ENCODE measurements around the gene GDF15.

The GDF15 gene

GRCh38 chr19:18432275-18433014 is 46.5 kb downstream of the GDF15 start:
- DNase-seq: peak; percentile 54

DNA sequence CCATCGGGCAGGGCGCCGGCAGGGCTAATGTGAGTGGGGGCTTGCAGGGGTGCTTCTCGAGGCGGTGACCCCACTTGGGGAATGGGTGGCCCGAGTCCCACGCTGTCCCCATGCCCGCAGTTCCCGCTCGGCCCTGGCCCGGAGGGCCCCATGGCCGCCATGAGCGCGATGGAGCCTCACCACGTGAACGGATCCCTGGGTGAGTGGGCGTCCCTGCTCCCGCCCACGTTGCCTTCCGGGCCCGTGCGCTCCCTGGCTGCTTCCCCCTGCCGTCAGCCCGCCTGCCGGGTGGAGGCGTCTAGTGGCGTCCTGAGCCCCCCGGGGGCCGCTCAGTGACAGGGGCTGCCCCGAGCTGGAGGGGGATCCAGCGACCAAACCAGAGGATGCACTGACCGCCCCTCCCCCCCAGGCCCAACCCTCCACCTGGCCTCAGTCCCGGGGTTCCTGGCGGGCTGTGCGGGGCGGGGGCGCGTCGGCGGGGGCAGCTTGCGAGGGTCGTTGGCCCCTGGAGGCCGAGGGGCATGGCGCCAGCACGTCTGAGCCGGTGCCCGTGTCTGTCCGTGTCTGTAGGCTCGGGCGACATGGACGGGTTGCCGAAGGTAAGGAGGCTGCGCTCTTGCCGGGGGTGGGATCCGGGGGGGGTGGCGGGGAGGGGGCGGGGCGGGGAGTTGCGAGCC is 47.2 kb downstream of the GDF15 start:
- peak; percentile 80 for DNase-seq

GRCh38 chr19:18433735-18434398 is 47.9 kb downstream of the GDF15 start:
- peak; percentile 80 for DNase-seq

- DNase-seq: no peak
These were observed 48.6 kb downstream of the GDF15 start for GRCh38 chr19:18434411-18435175.

DNA sequence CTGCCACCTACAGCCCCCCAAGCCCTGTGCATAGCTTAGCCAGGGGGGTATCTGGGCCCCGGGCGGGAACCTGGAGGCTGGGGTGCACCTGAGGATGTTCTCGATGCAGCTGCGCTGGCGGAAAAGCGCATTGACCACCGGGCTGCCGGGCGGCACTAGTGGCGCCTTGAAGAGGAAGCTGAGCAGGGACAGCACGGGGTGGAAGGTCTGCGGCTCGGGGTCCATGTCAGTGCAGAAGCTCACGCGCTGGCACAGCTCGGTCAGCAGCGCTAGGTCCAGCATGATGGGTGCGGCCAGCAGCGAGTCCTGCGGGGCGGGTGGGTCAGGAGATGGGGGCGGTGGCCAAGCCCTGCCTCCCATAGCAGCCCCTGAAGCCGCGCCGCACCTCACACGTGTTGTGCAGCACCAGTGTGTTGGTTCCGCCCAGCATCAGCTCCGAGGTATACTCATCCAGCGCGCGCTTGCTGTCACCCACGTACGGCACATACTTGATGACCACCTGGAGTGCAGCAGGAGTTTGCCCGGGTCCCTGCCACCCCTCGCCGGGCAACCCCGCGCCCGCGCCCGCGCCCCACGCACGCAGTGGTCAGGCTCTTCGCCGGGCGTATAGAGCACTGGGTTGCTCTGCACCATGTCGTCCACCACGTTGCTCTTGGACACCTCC is 49.4 kb downstream of the GDF15 start:
- DNase-seq: no peak

GRCh38 chr19:18435842-18436670 is 50.1 kb downstream of the GDF15 start:
- DNase-seq: peak; percentile 39

DNA sequence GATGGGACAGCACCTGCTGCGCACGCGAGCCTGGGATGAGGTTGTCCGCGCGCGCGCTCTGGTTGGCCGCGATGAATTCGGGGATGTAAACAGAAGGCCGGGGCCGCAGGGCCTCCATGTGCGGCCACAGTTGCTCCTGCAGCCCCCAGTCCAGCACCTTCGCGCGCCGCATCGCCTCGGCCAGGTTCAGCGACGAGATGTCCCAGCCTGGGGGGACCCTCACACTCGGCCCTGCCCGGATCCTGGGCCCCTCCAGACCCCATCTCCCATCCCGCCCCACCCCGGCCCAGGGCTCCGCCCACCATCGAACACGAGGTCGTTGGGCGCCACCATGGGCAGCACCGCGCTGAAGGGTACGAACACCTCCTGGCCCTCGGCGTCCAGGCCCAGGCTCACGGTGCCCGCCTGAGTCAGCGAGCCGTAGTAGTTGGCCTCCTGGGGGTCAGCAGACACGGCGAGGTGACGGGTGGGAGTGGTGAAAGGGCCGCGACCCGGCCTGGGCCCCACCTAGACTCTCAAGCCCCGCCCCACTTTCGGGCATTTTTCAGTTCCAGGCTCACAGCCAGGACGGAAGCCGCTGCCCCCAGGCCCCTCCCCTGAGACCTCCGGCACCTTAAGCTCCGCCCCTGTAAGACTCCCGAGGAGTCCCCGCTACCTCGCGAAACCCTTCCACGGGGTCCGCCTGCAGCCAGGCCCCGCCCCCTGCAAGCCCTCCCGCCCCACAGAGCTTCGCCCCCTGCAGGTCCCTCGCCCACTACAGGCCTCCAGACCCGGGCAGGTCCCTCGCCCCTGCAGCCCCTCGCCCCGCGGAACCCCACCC is 50.9 kb downstream of the GDF15 start:
- peak; percentile 93 for DNase-seq

DNA sequence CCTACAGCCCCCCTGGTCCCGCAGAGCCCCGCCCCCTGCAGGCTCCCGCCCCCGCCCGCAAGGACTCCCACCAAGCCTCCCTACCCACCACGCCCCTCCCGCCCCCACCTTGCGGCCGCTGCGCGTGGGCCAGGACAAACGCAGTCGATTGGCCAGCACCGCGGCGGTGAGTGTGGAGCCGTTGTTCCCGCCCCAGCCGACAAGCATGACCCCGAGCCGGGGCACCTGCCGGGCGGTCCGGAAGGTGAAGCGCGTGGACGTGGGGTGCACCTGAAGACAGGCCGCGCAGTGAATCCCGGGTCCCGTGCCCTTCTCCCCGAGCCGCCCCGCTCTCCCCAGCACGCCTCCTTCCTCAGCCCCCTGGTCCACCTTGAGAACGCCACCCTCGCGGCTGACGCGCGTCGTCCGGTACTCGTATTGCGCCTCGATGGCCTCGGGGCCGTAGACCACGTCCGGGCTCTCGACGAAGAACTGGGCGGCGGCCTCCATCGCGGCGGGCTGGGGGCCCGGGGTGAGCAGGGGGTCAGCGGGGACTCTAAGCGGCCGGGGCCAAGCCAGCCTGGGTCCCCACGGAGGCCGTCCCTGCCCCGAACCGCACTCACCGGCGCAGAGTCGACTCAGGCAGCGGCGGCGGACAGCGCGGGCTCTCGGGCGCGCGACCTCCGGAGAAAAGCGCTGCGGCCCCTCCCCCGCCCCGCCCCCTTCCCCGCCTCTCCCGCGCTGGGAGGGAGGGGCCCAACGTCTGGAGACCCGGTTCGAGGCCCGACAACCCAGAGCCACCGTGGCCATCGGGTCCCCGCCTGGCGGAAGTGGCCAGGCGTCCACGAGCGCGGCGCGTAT is 51.8 kb downstream of the GDF15 start, which contains the start of gene ISYNA1:
TSS of gene ISYNA1 (minus strand) at position 643 of the 840 bp plus-strand sequence. CDS start at position 489, 154 bp downstream.
- DNase-seq: peak; percentile 86

- DNase-seq: peak; percentile 88
These were observed 52.5 kb downstream of the GDF15 start for GRCh38 chr19:18438331-18439024.

Data from eye (tissue), 1 donor.